K562 (cell line): Measurements from ENCODE around the gene ZNF598. TPM values are rescaled to one million over a fixed set of nuclear protein-coding genes. Genes with fewer than 3 reads are reported as not detected.

Experiments used
- E2F1 ChIP-seq: sonication (generic); formaldehyde crosslinking; IDR thresholded peaks from 2 replicates; pipeline ENCODE4 v1.8.1; 2023; ENCODE audit warnings: mild to moderate bottlenecking, missing genetic modification reagents, moderate library complexity
- ESRRA ChIP-seq: fragments of 450-650 bp; IDR thresholded peaks from 2 replicates; pipeline ENCODE4 v1.6.1; 2014; ENCODE audit warnings: low read depth, mild to moderate bottlenecking, moderate library complexity, borderline replicate concordance
- ETV1 ChIP-seq: fragments of 450-650 bp; conservative IDR thresholded peaks from 2 replicates; pipeline ENCODE4 v1.6.1; 2016; ENCODE audit warnings: missing genetic modification characterization, control low read depth, low read depth, missing compliant biosample characterization
- ETV5 ChIP-seq: sonication (generic); formaldehyde crosslinking; IDR thresholded peaks from 2 replicates; pipeline ENCODE4 v1.4.0; 2020; ENCODE audit warnings: low read depth, mild to moderate bottlenecking, missing genetic modification reagents
- MGA ChIP-seq: fragments of 450-650 bp; IDR thresholded peaks from 2 replicates; pipeline ENCODE4 v1.6.1; 2016; ENCODE audit warnings: mild to moderate bottlenecking, moderate library complexity
- NKRF ChIP-seq: fragments of 450-650 bp; IDR thresholded peaks from 2 replicates; pipeline ENCODE4 v1.6.1; 2016; ENCODE audit warnings: borderline replicate concordance
- PCBP2 ChIP-seq: fragments of 200-400 bp; formaldehyde crosslinking; IDR thresholded peaks from 2 replicates; pipeline ENCODE4 v1.6.1; 2018; ENCODE audit warnings: low read length, low read depth, mild to moderate bottlenecking, moderate library complexity; ENCODE audit not compliant: poor library complexity, severe bottlenecking
- POLR2H ChIP-seq: IDR thresholded peaks from 2 replicates; pipeline ENCODE4 v1.6.1; 2016; ENCODE audit warnings: missing genetic modification characterization, low read depth, mild to moderate bottlenecking, control low read depth, missing compliant biosample characterization, moderate library complexity
- SMAD1 ChIP-seq: fragments of 150-350 bp; IDR thresholded peaks from 2 replicates; pipeline ENCODE4 v1.6.1; 2014; ENCODE audit warnings: low read length, low read depth; ENCODE audit not compliant: partially characterized antibody
- ZBTB1 ChIP-seq: sonication (generic); formaldehyde crosslinking; IDR thresholded peaks from 2 replicates; pipeline ENCODE4 v1.8.1; 2023; ENCODE audit warnings: missing genetic modification reagents, low read depth, mild to moderate bottlenecking, borderline replicate concordance
- ZNF212 ChIP-seq: fragments of 450-650 bp; formaldehyde crosslinking; IDR thresholded peaks from 2 replicates; pipeline ENCODE4 v1.4.0; 2020; ENCODE audit warnings: mild to moderate bottlenecking
- polyA plus RNA-seq, 8 experiments: library from polyadenylated mRNA; depleted of rRNA in 4 of 8; stranded (reverse) in 5 of 8; unstranded in 3 of 8; fragments of >200 nt; fragmentation: Nextera tagmentation in 2 of 8; fragmentation: Illumina TruSeq in 1 of 8; extraction: Ambion mirVana in 2 of 8; extraction: Trizol in 1 of 8; gene quantifications; 2 replicates each; pipeline versions ENCODE4 v1.2.1 to v1.2.3, GENCODE V29; 2011 to 2014; ENCODE audit warnings: inconsistent platforms in 1 of 8, missing spikeins in 1 of 8
- total RNA-seq, 7 experiments: library from RNA; depleted of rRNA in 6 of 7; stranded (reverse); fragments of >200 nt in 6 of 7; fragmentation: Illumina TruSeq in 2 of 7; extraction: Trizol in 2 of 7; gene quantifications; 2 replicates each; pipeline versions ENCODE4 v1.2.1 to v1.2.3, GENCODE V29; 2011 to 2021; ENCODE audit warnings: low replicate concordance in 1 of 7

ZNF598 gene
- total and polyA plus RNA-seq, 9 of the 15 experiments (the other 6 are each of a cell fraction or from before 2014, with no cell fraction given), result 0.11 to 115 (median 29.6) TPM

GRCh38 chr16:1964506-1965395, 44.9 kb downstream of the ZNF598 start, which contains the start of gene RPS2 (continued):
- TF ChIP-seq E2F1 (peak; percentile 71), ZNF212 (CRISPR knock-in tag) (no peak), MGA (peak; percentile 58), NKRF (peak; percentile 81; the same call in 1 of the 2 replicates), POLR2H (tag) (peak; percentile 98), SMAD1 (peak; percentile 97), PCBP2 (peak; percentile 3), ZBTB1 (peak; percentile 56; the same call in 1 of the 2 replicates), ETV5 (CRISPR knock-in tag) (peak; percentile 67; the same call in 1 of the 2 replicates), ESRRA (peak; percentile 42; the same call in 1 of the 2 replicates), ETV1 (tag) (peak; percentile 25; the same call in 1 of the 2 replicates)
